ENCODE results near the gene PHF12. TPM values are rescaled to one million over a fixed set of nuclear protein-coding genes. Genes with fewer than 3 reads are reported as not detected.
A peak's percentile ranks its signal among the peaks of the same experiment; 100 is the strongest.

Gene PHF12
- total and polyA plus RNA-seq, 2 of the 8 experiments (the other 6 are each of a cell fraction or from before 2014, with no cell fraction given) = 38.8 to 65.7 TPM

GRCh38 chr17:28902819-28903545 lies 48.3 kb downstream of the PHF12 start, which contains the start of gene DHRS13:
Gene DHRS13, minus strand, starts transcription at chr17:28903079. Its CDS starts 135 bp downstream, at chr17:28902944.
- DNase-seq (ENCODE audit: low read depth in 1 of 2, low spot score in 2 of 2) = peak; percentile 87 to 97
- 3% methylated on average over 52 of the region's 55 CpGs; no CpG with 5 or more reads in 1 of the 2 experiments for whole genome bisulfite sequencing, 2 experiments (ENCODE audit: extremely low coverage in 1 of 2, insufficient coverage in 1 of 2, insufficient read length in 1 of 2, insufficient replicate concordance in 2 of 2, low coverage in 1 of 2, low lambda C conversion rate in 2 of 2, missing lambda C conversion rate in 1 of 2)
- Histone ChIP-seq H3K4me1 (replicated peaks in 1 of 4; ENCODE audit: control insufficient read depth in 3 of 4, insufficient read depth in 4 of 4, low read length in 3 of 4) (peaks cover 0 to 9% (median 5%) of the 10 kb centered on the region in 4 experiments; a peak in 5 of 7 replicates), H4K8ac (ENCODE audit: extremely low read depth, insufficient read depth, low read length) (peak within 1 kb of the TSS; percentile 92), H2BK5ac (ENCODE audit: low read depth, low read length) (peak within 1 kb of the TSS; percentile 46; the same call in 1 of the 2 replicates), H2BK12ac (ENCODE audit: low read depth, low read length) (peak within 1 kb of the TSS; percentile 63; the same call in 1 of the 2 replicates), H4K91ac (replicated peaks; ENCODE audit: insufficient read length, low read length) (peak within 1 kb of the TSS; percentile 34), H3K27ac (ENCODE audit: low read depth, low read length) (peak within 1 kb of the TSS; percentile 54), H3K79me1 (ENCODE audit: low read depth, low read length) (peaks cover 3% of the 10 kb centered on the region), H2BK20ac (ENCODE audit: low read length) (0 out of 2 replicates have a peak within 1 kb of the TSS, but pooled peaks have one; percentile 82), H3K36me3 (ENCODE audit: control insufficient read depth in 2 of 4, insufficient read depth in 4 of 4, low read length in 3 of 4) (peaks cover 17 to 24% (median 21%) of the 10 kb centered on the region in 4 experiments; a peak in 7 of 8 replicates), H2AK5ac (ENCODE audit: low read depth, low read length) (peak within 1 kb of the TSS; percentile 68), H3K14ac (ENCODE audit: insufficient read length) (no peak within 1 kb of the TSS), H3K9me3 (ENCODE audit: insufficient read depth in 2 of 2, low read depth in 1 of 2, low read length in 1 of 2) (no peaks in the 10 kb centered on the region), H3K4ac (replicated peaks; ENCODE audit: insufficient read length, low read depth, low read length) (peak within 1 kb of the TSS; percentile 87), H2BK15ac (ENCODE audit: low read length) (no peak within 1 kb of the TSS), H3K56ac (replicated peaks; ENCODE audit: insufficient read length, low read depth, low read length) (peak within 1 kb of the TSS; percentile 86), H4K5ac (ENCODE audit: insufficient read length, low read depth, low read length) (no peak within 1 kb of the TSS), H3K9ac (replicated peaks in 1 of 4; ENCODE audit: extremely low read depth in 1 of 4, low read depth in 3 of 4, low read length in 3 of 4) (peak within 1 kb of the TSS; percentile 35 to 84 (median 71)), H3K23me2 (ENCODE audit: low read depth, low read length) (peaks cover 8% of the 10 kb centered on the region; the same call in 1 of the 2 replicates), H4K20me1 (replicated peaks in 1 of 2; ENCODE audit: control insufficient read depth in 1 of 2, insufficient read depth in 2 of 2, low read length in 2 of 2) (peaks cover 2 to 6% of the 10 kb centered on the region in 2 experiments), H2BK120ac (replicated peaks; ENCODE audit: low read depth, low read length) (no peak within 1 kb of the TSS), H3K4me2 (ENCODE audit: insufficient read depth in 1 of 2, low read depth in 2 of 2, low read length in 2 of 2) (peak within 1 kb of the TSS; percentile 70 to 88), H3K4me3 (ENCODE audit: extremely low read depth in 1 of 4, insufficient read depth in 2 of 4, low read depth in 3 of 4, low read length in 4 of 4) (peak within 1 kb of the TSS; percentile 52 to 85 (median 72)), H3K23ac (ENCODE audit: insufficient read length) (no peak within 1 kb of the TSS), H3K27me3 (replicated peaks in 1 of 4; ENCODE audit: control insufficient read depth in 3 of 4, extremely low read depth in 1 of 4, insufficient read depth in 3 of 4, low read length in 3 of 4) (no peaks in the 10 kb centered on the region), H3K18ac (ENCODE audit: extremely low read depth, low read length) (peak within 1 kb of the TSS; percentile 91), H3K79me2 (ENCODE audit: control insufficient read depth in 1 of 2, insufficient read depth in 2 of 2, low read length in 2 of 2) (peaks cover 0 to 3% of the 10 kb centered on the region in 2 experiments; a peak in 2 of 4 replicates), H2AFZ (ENCODE audit: low read length) (no peak within 1 kb of the TSS)
- ChIA-PET POLR2A (ENCODE audit: partially characterized antibody) (interaction anchor here (1.2 to 7.7 kb wide), 9 partner anchors 9 to 183 kb away, joined by 4 to 71 read pairs (median 7); partner anchors contain the start of genes NEK8, RPL23A and TLCD1), CTCF (ENCODE audit: partially characterized antibody) (interaction anchor here (0.6 to 5.6 kb wide), 29 partner anchors 9 to 218 kb away, joined by 3 to 45 read pairs (median 4); partner anchors contain the start of genes FAM222B, NEK8 and TLCD1)
- FAIRE-seq = no peak
- TF ChIP-seq EGR1 (IDR thresholded peaks at IDR 0.05; ENCODE audit: borderline replicate concordance, low read depth, low read length) (peak; percentile 90), HDAC6 (IDR thresholded peaks at IDR 0.05; ENCODE audit: low read depth, low read length) (no peak), POLR2A (IDR thresholded peaks at IDR 0.05; ENCODE audit: control extremely low read depth in 1 of 2, low read depth in 2 of 2, low read length in 2 of 2) (no peak), SP1 (IDR thresholded peaks at IDR 0.05; ENCODE audit: low read depth, low read length) (peak; percentile 63; the same call in 1 of the 2 replicates), BACH1 (IDR thresholded peaks at IDR 0.05; ENCODE audit: low read length) (peak; percentile 80; the same call in 1 of the 2 replicates), SAP30 (IDR thresholded peaks at IDR 0.05; ENCODE audit: insufficient read depth, insufficient replicate concordance, low read length) (no peak), NRF1 (IDR thresholded peaks at IDR 0.05; ENCODE audit: low read depth, low read length) (peak; percentile 43; the same call in 1 of the 2 replicates), EP300 (IDR thresholded peaks at IDR 0.05; ENCODE audit: borderline replicate concordance in 1 of 2, low read depth in 2 of 2, low read length in 2 of 2) (peak in 1 of 2 experiments; percentile 65; a peak in 1 of 3 replicates), GTF2F1 (IDR thresholded peaks at IDR 0.05; ENCODE audit: borderline replicate concordance, low read depth, low read length) (no peak)
- TF ChIP-seq, protein P1, sequence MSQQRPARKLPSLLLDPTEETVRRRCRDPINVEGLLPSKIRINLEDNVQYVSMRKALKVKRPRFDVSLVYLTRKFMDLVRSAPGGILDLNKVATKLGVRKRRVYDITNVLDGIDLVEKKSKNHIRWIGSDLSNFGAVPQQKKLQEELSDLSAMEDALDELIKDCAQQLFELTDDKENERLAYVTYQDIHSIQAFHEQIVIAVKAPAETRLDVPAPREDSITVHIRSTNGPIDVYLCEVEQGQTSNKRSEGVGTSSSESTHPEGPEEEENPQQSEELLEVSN (IDR thresholded peaks at IDR 0.05) = no peak; the same call in 1 of the 2 replicates
